Jurkat, Clone E6-1 (cell line): ENCODE measurements around the gene OR2B2.
A peak's percentile ranks its signal among the peaks of the same experiment; 100 is the strongest.

Experiments
- DNase-seq: peaks from one replicate; pipeline ENCODE4 v3.0.0-alpha.2; 2011; ENCODE audit warnings: low read depth, low spot score
- H3K4me3 ChIP-seq: 2 replicates; pipeline ENCODE4 v1.5.1; 2011; ENCODE audit warnings: mild to moderate bottlenecking, low read length, control low read depth, moderate library complexity

Gene OR2B2

DNA sequence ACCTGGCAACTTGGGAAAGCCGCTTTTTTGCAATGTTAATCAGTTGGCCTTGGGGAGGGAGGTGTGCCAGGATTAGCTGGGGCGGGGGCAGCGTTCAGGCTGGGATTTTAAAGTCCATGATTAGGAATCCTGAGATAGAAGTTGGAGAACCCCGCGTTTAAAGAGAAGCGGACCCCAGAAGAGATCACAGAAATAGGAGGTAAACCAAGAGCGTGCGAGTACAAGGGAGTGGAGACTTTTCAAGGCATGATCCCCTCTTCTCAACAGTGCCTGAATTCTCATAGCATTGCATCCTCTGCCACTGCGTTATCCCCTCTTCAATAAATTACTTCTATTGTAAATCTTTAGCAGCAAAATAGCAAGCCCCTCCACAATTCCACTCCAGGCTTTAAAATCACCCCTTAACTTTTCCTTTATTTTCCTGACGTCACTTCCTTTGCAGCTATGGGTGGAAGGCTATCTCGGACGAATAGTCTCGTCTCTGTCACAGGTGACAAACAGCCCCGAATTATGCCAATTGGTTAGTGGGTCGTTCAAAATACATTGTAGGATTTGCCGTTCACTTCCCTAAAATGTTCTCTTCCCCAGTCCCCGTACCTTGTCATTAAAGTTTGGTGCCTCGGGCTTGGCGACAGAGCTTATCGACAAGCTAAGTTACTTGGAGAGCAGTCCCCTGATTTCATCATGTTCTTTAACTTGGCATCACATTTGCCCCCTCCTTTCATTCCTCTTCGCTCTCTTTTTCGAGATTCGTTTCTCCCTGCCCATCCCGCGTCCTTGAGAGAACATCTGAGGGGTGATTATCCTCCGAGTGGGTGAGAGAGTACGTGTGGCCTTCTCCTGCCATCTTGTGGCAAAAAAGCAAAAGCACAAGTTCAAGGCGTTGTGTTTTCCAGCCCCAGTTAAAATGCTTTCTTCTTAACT is 17.1 kb downstream of the OR2B2 start:
- peak; percentile 90 for DNase-seq
- H3K4me3 ChIP-seq: peak overlapping the region; percentile 82

DNA sequence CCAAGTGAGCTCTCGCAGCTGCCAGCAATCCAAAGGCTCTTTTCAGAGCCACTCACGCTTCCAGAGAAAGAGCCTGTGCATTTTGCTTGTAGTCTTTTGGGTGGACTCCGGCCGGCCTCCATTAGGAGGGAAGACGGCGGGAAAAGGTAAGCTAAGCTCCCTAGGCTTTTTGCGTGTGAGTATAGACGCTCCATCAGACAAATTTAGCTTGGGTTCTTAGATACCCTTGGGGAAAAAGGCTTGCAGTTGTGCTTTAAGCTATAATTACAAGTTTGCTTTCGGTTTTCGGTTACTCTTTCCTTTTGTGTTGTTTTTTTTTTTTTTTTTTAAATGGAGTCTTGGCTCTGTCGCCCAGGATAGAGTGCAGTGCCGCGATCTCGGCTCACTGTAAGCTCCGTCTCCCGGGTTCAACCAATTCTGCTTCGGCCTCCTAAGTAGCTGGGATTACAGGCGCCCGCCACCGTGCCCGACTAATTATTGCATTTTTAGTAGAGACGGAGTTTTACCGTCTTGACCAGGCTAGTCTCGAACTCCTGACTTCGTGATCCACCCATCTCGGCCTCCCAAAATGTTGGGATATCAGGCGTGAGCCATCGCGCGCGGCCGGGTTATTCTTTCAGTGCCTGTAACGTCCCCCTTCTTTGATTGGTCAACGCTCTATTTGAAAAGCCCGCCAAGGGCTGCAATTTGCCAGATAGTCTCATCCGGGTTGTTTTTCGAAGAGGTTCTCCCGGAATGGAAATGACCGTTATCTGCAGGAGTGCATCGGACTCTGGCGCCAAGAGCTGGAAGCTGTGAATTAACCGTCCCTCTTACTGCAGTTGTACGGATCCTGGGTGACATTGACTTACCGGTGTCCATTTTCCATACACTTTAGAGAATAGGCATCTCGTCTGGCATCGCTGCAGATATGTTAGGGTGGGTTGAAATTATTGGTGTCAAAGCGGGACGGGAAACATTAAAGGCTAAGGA is 18.1 kb downstream of the OR2B2 start:
- peak; percentile 91 for DNase-seq
- peak overlapping the region; percentile 82 for H3K4me3 ChIP-seq

DNA sequence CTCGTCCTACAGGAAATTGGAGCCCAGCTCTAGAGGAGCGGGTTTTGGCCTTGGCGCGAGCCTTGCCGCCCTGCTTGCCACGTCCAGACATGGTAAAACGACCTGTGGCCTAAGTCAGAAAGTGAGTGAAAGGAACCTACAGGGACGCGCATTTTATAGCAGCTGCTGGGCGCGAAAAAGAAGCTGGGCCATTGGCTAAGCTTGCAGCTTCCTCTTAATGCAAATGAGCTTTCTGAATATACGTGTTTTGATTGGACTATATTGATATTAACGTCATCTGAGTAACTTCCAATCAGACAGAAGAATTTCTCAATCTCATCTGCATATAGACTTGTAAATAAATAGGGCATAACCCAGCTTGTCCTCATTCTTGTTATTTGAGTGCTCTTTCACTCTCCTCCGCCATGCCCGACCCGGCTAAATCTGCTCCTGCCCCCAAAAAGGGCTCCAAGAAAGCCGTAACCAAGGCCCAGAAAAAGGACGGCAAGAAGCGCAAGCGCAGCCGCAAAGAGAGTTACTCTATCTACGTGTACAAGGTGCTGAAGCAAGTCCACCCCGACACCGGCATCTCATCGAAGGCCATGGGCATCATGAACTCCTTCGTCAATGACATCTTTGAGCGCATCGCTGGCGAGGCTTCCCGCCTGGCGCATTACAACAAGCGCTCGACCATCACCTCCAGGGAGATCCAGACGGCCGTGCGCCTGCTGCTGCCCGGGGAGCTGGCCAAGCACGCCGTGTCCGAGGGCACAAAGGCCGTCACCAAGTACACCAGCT is 18.9 kb downstream of the OR2B2 start:
- peak overlapping the region; percentile 82 for H3K4me3 ChIP-seq
- peak; percentile 99 for DNase-seq

DNA sequence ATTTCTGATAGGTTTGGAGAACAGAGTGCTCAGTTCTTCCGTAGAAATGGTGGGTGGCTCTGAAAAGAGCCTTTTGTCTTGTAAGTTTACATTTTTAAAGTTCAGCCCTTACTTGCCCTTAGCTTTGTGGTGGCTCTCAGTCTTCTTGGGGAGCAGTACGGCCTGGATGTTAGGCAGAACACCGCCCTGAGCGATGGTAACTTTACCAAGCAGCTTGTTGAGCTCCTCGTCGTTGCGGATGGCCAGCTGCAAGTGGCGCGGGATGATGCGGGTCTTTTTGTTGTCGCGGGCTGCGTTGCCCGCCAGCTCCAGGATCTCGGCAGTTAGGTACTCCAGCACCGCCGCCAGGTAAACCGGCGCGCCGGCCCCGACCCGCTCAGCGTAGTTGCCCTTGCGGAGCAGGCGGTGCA is 19.5 kb downstream of the OR2B2 start:
- peak overlapping the region; percentile 69 for H3K4me3 ChIP-seq
- DNase-seq: peak; percentile 60

DNA sequence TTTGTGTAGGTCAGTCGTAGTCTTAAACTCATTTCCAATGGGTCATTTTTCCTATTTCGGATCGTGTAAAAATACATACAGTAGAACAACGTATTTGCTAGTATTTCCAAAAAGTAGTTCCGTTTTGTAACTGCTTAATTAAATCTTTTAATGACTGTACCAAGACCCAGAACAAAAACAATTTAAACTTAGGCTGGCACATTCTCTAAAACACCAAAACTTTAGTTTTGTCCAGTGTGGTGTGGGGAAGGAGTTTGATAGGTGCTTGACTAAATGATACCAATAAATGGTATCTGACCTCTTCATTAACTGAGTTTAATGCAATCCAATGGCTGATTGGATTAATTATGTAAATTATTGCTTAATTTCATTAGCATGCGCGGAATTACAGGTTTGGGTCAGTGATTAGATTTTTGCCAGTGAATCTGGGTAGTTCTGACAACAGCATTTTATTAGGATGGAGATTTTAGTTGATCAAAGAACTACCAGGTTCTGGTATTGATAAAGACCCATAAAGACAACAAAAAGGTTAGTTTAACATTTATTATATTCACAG is 20.8 kb downstream of the OR2B2 start:
- peak overlapping the region; percentile 69 for H3K4me3 ChIP-seq
- no peak for DNase-seq

DNA sequence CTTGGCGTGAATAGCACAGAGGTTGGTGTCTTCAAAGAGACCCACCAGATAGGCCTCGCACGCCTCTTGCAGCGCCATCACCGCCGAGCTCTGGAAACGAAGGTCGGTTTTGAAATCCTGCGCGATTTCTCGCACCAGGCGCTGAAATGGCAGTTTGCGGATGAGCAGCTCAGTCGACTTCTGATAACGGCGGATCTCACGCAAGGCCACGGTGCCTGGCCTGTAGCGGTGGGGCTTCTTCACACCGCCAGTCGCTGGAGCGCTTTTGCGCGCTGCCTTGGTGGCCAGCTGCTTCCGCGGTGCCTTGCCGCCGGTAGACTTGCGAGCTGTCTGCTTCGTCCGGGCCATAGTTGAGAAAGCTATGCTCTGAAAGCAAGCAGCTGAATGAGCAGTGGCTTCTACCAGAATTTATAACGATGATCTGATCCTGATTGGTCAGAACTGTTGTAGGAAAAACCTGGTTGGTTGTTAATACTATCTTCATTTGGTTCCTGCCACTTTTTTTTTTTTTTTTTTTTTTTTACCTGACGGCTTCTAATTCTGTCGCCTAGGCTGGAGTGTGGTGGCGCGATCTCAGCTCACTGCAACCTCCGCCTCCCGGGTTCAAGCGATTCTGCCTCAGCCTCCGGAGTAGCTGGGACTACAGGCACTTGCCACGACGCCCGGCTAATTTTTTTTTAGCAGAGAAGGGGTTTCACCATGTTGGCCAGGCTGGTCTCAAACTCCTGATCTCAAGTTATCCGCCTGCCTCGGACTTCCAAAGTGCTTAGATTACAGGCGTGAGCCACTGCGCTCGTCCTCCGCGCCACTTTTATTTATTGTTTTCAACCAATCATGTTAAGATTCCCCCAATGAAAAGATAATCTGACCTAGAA is 21.5 kb downstream of the OR2B2 start:
- peak; percentile 99 for DNase-seq
- H3K4me3 ChIP-seq: peak overlapping the region; percentile 69

DNA sequence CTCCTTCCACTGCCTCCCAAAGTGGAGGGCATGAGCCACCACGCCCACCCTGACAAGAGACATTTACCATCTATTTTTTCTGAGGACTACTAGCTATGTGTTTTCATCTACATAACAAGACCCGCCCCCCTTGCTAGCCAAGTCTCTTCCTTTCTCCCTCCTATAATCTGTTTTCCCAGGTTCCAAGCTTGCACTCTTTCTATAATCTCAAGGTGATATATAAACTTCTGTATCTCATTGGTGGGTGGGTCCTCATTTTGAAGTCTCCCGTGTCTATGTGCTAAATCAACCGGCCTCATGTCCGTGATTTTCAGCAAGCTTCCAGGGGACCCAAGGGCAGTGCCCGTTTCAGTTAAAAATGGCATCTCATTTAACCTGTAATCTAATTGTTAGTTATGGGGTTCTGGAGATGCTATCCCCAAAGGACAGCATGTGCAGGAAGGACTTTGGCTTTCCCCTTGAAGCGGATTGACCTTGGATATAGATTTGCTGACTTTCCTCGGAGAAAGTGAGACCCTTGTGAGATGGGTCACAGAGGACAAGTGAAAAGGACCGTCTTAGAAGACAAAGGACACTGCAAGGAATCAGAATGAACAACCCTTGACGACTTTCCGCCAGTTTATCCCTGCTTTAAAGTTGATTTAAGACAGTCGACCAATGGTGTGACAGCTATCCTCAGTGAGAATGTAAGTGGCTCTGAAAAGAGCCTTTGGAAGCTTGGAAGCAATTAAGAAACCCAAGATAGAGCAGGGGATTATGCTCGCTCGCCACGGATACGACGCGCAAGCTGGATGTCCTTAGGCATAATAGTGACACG is 22.4 kb downstream of the OR2B2 start:
- DNase-seq: peak; percentile 73

DNA sequence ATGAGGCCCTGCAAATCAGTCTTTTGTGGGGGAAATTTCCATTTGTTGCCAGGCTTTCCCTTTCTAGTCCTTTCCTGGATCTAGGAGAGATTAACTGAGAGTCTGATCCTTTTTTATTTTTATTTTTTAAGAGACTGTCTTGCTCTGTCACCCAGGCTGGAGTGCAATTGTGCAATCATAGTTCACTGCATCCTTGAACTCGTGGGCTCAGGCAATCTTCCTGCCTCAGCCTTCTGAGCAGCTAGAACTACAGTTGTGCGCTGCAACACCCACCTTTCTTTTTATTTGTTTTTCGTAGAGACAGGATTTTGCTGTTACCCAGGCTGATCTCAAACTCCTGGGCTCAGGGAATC is 22.9 kb downstream of the OR2B2 start:
- no peak for DNase-seq
- H3K4me3 ChIP-seq: peak overlapping the region; percentile 48; the same call in 1 of the 2 replicates

More for the DNA sequence above, 22.4 kb downstream of the OR2B2 start:
- H3K4me3 ChIP-seq: peak overlapping the region; percentile 48

DNA sequence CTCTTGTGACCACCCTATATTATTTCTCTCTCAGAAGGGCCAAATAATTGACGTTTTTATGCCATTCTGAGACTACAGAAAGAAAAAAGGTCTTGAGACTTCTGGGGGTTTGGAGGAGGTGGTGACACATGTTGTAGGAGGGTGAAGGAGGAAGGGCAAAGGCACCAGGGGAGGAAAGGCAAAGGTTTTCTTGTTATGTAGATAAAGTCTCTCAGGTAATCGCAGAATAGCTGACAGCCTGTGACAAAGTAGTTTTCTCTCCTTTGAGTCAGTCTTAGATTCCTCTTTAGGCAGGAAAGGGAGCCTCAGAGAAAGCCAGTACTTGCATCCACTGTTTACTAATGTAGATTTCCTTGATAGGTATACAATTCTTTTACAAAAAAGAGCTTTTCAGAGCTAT is 23.6 kb downstream of the OR2B2 start:
- no peak overlapping the region for H3K4me3 ChIP-seq
- DNase-seq: no peak

DNA sequence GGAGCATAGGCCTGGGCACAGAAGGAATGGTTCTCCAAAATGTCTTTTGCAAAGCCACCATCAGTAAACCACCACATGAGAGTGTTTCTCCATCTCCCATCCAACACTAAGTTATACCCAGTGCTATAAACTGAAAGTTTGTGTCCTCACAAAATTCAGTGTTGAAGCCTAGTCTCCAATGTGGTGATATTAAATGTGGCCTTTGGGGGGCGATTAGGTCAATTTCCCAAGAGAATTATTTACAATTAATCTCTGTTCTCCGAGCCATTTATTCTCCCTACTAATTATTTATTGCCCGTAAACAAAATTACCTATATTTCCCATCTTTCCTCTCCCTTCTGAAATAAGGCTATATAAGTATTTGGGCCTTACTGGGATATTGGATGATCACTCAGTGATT is 26.1 kb downstream of the OR2B2 start:
- DNase-seq: no peak
- no peak overlapping the region for H3K4me3 ChIP-seq

DNA sequence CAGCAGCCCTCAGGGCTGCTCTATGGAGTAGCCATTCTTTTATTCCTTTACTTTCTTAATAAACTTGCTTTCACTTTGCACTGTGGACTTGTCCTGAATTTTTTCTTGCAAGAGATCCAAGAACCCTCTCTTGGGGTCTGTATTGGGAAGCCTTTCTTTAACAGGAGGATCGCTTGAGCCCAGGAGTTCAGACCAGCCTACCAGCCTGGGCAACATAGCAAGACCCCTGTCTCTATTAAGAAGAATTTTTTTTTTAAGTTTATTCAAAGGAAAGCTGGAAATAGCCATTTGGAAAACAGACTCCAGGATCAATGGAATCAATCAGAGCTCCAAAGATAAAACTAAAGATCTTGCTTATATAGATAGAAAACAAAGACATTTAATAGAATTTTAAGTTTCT is 29.1 kb downstream of the OR2B2 start:
- no peak for DNase-seq
- no peak overlapping the region for H3K4me3 ChIP-seq

DNA sequence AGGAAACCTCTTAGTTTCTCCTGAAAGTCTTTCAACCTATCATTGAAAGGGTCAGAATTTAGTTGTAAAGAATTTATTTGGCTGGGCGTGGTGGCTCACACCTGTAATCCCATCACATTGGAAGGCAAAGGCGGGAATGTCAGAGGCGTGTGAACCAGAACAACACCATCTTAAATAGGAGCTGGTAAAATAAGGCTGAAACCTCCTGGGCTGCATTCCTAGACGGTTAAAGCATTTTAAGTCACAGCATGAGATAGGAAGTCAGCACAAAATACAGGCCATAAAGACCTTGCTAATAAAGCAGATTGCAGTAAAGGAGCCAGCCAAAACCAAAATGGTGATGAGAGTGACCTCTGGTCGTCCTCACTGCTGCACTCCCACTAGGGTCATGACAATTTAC is 29.6 kb downstream of the OR2B2 start:
- no peak for DNase-seq
- no peak overlapping the region for H3K4me3 ChIP-seq

DNA sequence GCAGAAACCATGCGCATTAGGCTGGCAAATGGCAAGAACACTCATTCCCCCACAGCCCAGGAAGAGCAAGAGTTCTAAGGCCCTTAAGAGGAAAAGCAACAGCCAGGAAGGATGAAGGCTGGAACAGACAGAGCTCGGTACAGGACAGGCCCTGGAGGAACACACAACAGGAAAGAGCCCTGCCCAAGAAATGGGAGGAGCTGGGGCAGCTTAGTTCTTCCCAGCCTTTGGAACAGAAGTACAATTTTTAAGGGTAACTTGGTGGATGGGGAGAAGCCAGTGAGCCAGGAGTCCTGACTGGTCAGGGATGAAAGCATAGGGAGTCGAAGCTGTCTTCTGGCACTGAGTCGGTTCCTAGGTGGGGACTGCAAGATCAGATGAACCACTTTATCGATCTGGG is 32.4 kb downstream of the OR2B2 start:
- no peak for DNase-seq
- H3K4me3 ChIP-seq: no peak overlapping the region

DNA sequence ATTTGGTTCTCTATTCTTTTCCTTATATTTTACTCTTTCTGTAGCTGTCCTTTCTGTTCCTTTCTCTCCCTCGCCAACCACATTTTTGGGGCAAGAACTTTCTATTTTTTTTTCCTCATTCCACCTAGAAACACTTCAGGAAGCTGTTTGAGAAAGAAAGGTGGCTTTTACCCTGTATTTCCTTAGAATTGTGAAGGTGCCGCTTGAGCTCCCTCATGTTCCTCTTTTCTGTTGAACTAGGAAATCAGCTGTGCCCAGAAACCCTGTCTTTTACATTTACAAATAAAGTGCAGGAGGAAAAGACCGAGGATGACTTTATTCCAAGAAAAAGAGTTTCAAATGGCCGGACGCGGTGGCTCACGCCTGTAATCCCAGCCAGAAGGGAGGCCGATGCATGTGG is 38.2 kb downstream of the OR2B2 start:
- H3K4me3 ChIP-seq: no peak overlapping the region
- DNase-seq: no peak

DNA sequence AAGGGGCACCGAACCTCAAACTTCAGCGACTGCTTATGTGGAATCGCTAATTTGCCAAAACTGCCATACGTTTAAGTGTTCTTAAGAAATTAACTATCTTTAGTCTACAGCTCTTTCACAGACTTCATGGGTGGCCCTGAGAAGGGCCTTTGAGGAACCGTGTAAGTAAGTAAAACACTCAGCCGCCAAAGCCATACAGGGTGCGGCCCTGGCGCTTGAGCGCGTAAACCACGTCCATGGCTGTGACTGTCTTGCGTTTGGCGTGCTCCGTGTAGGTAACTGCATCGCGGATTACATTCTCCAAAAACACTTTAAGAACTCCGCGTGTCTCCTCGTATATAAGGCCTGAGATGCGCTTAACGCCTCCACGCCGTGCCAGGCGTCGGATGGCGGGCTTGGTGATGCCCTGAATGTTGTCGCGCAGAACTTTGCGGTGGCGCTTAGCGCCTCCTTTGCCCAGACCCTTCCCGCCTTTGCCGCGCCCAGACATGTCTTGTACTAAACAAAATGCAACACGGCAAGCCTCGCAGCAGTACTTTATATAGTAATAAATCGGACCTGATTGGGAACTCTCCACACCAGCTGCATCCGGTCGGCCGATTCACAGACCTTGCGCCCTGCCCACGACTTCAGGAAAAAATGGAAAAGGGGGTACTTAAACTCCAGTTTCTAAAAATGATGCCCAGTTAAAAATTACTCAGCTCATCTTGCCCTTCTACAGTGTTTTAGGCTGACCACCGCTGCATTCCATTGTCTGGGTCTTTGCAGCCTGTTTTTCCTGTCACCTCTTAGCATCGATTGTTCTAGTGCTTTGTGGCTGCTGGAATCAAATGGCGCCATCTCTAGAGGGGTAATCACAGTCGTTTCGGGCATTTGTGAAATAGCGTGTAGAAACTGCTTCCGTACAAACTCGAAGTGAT is 38.9 kb downstream of the OR2B2 start:
- DNase-seq: peak; percentile 97
- H3K4me3 ChIP-seq: peak overlapping the region; percentile 65

DNA sequence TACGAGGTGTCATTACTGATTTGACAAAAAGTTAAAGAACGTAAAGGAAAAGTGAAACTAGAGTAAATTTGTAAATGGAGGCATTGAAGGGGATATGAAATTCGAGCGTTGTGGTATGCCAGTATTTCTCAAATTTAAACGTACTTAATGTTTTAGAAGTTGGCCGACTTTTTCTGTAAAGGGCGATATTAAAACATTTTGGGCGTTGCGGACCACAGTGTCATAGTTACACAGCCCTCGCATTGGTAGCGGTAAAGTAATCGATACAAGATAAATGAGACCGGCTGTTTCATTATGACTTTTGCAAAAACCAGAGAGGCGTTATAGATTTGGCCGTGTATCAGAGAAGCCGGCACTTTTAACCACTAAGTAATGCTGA is 39.6 kb downstream of the OR2B2 start:
- peak; percentile 54 for DNase-seq
- peak overlapping the region; percentile 65 for H3K4me3 ChIP-seq
